IMR-90 (cell line): ENCODE results near the gene FGGY.

Experiments used
- CEBPB ChIP-seq: IDR thresholded peaks from 2 replicates; pipeline ENCODE4 v1.6.1; 2012; ENCODE audit warnings: low read depth, low read length, improper control_type of control experiment
- MAFK ChIP-seq: IDR thresholded peaks from 2 replicates; pipeline ENCODE4 v1.6.1; 2012; ENCODE audit warnings: low read depth, low read length, improper control_type of control experiment
- MXI1 ChIP-seq: IDR thresholded peaks from 2 replicates; pipeline ENCODE4 v1.6.1; 2012; ENCODE audit warnings: low read depth, mild to moderate bottlenecking, low read length, moderate library complexity, borderline replicate concordance
- POLR2A ChIP-seq: IDR thresholded peaks from 2 replicates; pipeline ENCODE4 v1.6.1; 2012; ENCODE audit warnings: mild to moderate bottlenecking, low read depth, low read length
- RAD21 ChIP-seq: IDR thresholded peaks from 2 replicates; pipeline ENCODE4 v1.6.1; 2012; ENCODE audit warnings: low read length, improper control_type of control experiment
- TF ChIP-seq, protein P1 (sequence below): conservative IDR thresholded peaks from 2 replicates; pipeline ENCODE4 v1.5.1; 2012; ENCODE audit warnings: mild to moderate bottlenecking, low read depth, low read length, improper control_type of control experiment

DNA sequence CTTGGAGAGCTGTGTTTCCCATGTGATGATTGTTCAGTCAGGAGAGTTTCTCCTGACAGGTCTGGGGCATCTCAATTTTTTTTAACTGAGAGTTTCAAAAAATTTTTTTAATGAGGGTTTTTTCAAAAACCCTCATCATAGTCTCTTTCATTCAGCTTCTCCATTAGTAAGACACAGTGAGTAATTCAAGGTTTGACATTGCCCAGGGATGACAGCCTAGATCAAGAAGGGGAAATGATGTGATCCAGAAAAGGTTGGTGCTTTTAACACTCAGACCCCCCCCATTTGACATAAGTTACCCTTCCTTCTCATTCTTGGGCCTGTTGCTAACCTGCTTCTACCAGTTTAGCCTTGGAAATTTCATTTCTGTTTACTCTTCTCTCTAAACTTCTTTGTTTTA is 328.5 kb downstream of the FGGY start:
- TF ChIP-seq, protein P1, sequence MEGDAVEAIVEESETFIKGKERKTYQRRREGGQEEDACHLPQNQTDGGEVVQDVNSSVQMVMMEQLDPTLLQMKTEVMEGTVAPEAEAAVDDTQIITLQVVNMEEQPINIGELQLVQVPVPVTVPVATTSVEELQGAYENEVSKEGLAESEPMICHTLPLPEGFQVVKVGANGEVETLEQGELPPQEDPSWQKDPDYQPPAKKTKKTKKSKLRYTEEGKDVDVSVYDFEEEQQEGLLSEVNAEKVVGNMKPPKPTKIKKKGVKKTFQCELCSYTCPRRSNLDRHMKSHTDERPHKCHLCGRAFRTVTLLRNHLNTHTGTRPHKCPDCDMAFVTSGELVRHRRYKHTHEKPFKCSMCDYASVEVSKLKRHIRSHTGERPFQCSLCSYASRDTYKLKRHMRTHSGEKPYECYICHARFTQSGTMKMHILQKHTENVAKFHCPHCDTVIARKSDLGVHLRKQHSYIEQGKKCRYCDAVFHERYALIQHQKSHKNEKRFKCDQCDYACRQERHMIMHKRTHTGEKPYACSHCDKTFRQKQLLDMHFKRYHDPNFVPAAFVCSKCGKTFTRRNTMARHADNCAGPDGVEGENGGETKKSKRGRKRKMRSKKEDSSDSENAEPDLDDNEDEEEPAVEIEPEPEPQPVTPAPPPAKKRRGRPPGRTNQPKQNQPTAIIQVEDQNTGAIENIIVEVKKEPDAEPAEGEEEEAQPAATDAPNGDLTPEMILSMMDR, result no peak
- TF ChIP-seq MAFK (no peak), RAD21 (no peak), MXI1 (no peak), POLR2A (no peak), CEBPB (no peak)
